Smooth muscle cell (in vitro differentiated cells): ENCODE results near the gene ZNF724. TPM values are rescaled to one million over a fixed set of nuclear protein-coding genes. Genes with fewer than 3 reads are reported as not detected.
"Not testable (repeated sequence)": the region's sequence is repeated elsewhere in the genome, so short reads cannot be mapped to it uniquely, and the experiment has no call there.

Experiments used
- DNase-seq: peaks from one replicate; lab custom pipeline; 2025; ENCODE audit not compliant: unreplicated experiment; lab: John Stamatoyannopoulos, UW
- H2AFZ ChIP-seq: fragments of 200-600 bp; sonication (generic); 2 replicates; pipeline ENCODE4 v1.6.0; 2016; ENCODE audit warnings: antibody characterized with exemption, low read depth, mild to moderate bottlenecking
- H3F3A ChIP-seq: fragments of 200-600 bp; sonication (generic); 2 replicates; pipeline ENCODE4 v1.6.0; 2017; ENCODE audit warnings: antibody characterized with exemption, low read depth
- H3K27ac ChIP-seq: fragments of 200-600 bp; sonication (generic); 2 replicates; pipeline ENCODE4 v1.5.1; 2016; ENCODE audit warnings: low read depth, mild to moderate bottlenecking
- H3K27me3 ChIP-seq: fragments of 200-600 bp; sonication (generic); 2 replicates; pipeline ENCODE4 v1.6.1; 2016; ENCODE audit warnings: low read depth, mild to moderate bottlenecking
- H3K36me3 ChIP-seq: fragments of 200-600 bp; sonication (generic); 2 replicates; pipeline ENCODE4 v1.5.1; 2016; ENCODE audit warnings: low read depth
- H3K4me1 ChIP-seq: fragments of 200-600 bp; sonication (generic); 2 replicates; pipeline ENCODE4 v1.5.1; 2016; ENCODE audit warnings: low read depth
- H3K4me2 ChIP-seq: fragments of 200-600 bp; sonication (generic); 2 replicates; pipeline ENCODE4 v1.6.0; 2016; ENCODE audit warnings: mild to moderate bottlenecking
- H3K4me3 ChIP-seq: fragments of 200-600 bp; sonication (generic); 2 replicates; pipeline ENCODE4 v1.5.1; 2016; ENCODE audit warnings: mild to moderate bottlenecking
- H3K79me2 ChIP-seq: fragments of 200-600 bp; sonication (generic); 2 replicates; pipeline ENCODE4 v1.6.0; 2016; ENCODE audit warnings: low read depth, mild to moderate bottlenecking
- H3K9ac ChIP-seq: fragments of 200-600 bp; sonication (generic); 2 replicates; pipeline ENCODE4 v1.6.0; 2016; ENCODE audit warnings: low read depth
- H3K9me3 ChIP-seq: fragments of 200-600 bp; sonication (generic); replicated peaks from 2 replicates; pipeline ENCODE4 v1.5.1; 2016; ENCODE audit warnings: low read depth
- H4K20me1 ChIP-seq: fragments of 200-600 bp; sonication (generic); 2 replicates; pipeline ENCODE4 v1.6.0; 2016; ENCODE audit warnings: low read depth
- CTCF ChIP-seq: fragments of 200-600 bp; sonication (generic); IDR thresholded peaks from 2 replicates; pipeline ENCODE4 v1.5.1; 2017; ENCODE audit warnings: borderline replicate concordance, mild to moderate bottlenecking, antibody characterized with exemption; ENCODE audit not compliant: insufficient read depth, poor library complexity, severe bottlenecking
- WGBS: methylation state at CpG from one replicate; pipeline ENCODE4 v1.1.7; 2016; ENCODE audit warnings: low lambda C conversion rate; 5-methylcytosine and 5-hydroxymethylcytosine counted together
- polyA plus RNA-seq: library from polyadenylated mRNA; unstranded; fragments of >200 nt; fragmentation: Nextera tagmentation; extraction: Ambion mirVana; gene quantifications from 2 replicates; pipeline ENCODE4 v1.2.1, GENCODE V29; 2016
- total RNA-seq: library from RNA; depleted of rRNA; stranded (reverse); fragments of >200 nt; gene quantifications from 2 replicates; pipeline ENCODE4 v1.2.3, GENCODE V29; 2014

Gene ZNF724
- total and polyA plus RNA-seq, 2 experiments from 2014 or later = 2.3 to 8.6 TPM

GRCh38 chr19:23260956-23261355, 10.8 kb upstream of the ZNF724 start:
- no peak overlapping the region for H3K27ac ChIP-seq
- WGBS = 90% methylated on average over 5 of the region's 5 CpGs
- TF ChIP-seq CTCF = no peak

GRCh38 chr19:23259961-23260360, 9.8 kb upstream of the ZNF724 start:
- 100% methylated on average over 2 of the region's 2 CpGs for WGBS
- Histone ChIP-seq H4K20me1 (no peaks in the 10 kb centered on the region), H3K9me3 (no peaks in the 10 kb centered on the region), H3K36me3 (no peaks in the 10 kb centered on the region), H3F3A (no peaks in the 10 kb centered on the region), H3K4me2 (no peak overlapping the region), H3K4me1 (no peaks in the 10 kb centered on the region), H3K27me3 (no peaks in the 10 kb centered on the region), H2AFZ (no peak overlapping the region), H3K27ac (no peak overlapping the region), H3K9ac (no peak overlapping the region), H3K4me3 (no peak overlapping the region), H3K79me2 (no peaks in the 10 kb centered on the region)
- no peak for DNase-seq
- no peak for TF ChIP-seq CTCF

More at GRCh38 chr19:23260956-23261355, 10.8 kb upstream of the ZNF724 start:
- Histone ChIP-seq H4K20me1 (no peaks in the 10 kb centered on the region), H3K4me1 (no peaks in the 10 kb centered on the region), H3K4me2 (no peak overlapping the region), H3K36me3 (no peaks in the 10 kb centered on the region), H2AFZ (no peak overlapping the region), H3K79me2 (no peaks in the 10 kb centered on the region), H3K4me3 (no peak overlapping the region), H3K9me3 (no peaks in the 10 kb centered on the region), H3K9ac (no peak overlapping the region), H3F3A (no peaks in the 10 kb centered on the region), H3K27me3 (no peaks in the 10 kb centered on the region)
- DNase-seq = no peak

- Histone ChIP-seq H3K27ac (no peak overlapping the region), H3K4me1 (peaks cover under 1% of the 10 kb centered on the region), H3K36me3 (no peaks in the 10 kb centered on the region), H3K27me3 (no peaks in the 10 kb centered on the region), H3K9ac (no peak overlapping the region), H2AFZ (no peak overlapping the region), H3K79me2 (no peaks in the 10 kb centered on the region), H3F3A (no peaks in the 10 kb centered on the region), H4K20me1 (no peaks in the 10 kb centered on the region), H3K4me2 (no peak overlapping the region), H3K9me3 (no peaks in the 10 kb centered on the region), H3K4me3 (no peak overlapping the region)
- WGBS = 95% methylated on average over 4 of the region's 4 CpGs
- no peak for DNase-seq
- no peak for TF ChIP-seq CTCF
Measured at GRCh38 chr19:23255700-23256099, 5.5 kb upstream of the ZNF724 start.

- Histone ChIP-seq H3K9ac (no peak overlapping the region), H3K4me1 (peaks cover 4% of the 10 kb centered on the region), H2AFZ (no peak overlapping the region), H3K4me3 (no peak overlapping the region), H3K27me3 (no peaks in the 10 kb centered on the region), H3F3A (no peaks in the 10 kb centered on the region), H3K4me2 (no peak overlapping the region), H3K9me3 (no peaks in the 10 kb centered on the region), H3K27ac (no peak overlapping the region), H3K79me2 (peaks cover under 1% of the 10 kb centered on the region), H3K36me3 (no peaks in the 10 kb centered on the region), H4K20me1 (no peaks in the 10 kb centered on the region)
- TF ChIP-seq CTCF = no peak
- 78% methylated on average over 5 of the region's 5 CpGs for WGBS
- DNase-seq = no peak
Measured at GRCh38 chr19:23254141-23254910, 4.1 kb upstream of the ZNF724 start.

GRCh38 chr19:23253256-23253655, 3.1 kb upstream of the ZNF724 start:
- 93% methylated on average over 3 of the region's 3 CpGs for WGBS
- H3F3A ChIP-seq, H3K27ac ChIP-seq, H3K9me3 ChIP-seq, H2AFZ ChIP-seq, H3K27me3 ChIP-seq, H3K4me1 ChIP-seq, H3K9ac ChIP-seq, H4K20me1 ChIP-seq, H3K4me3 ChIP-seq, H3K36me3 ChIP-seq, H3K4me2 ChIP-seq, DNase-seq: not testable (repeated sequence)
- peaks cover 11% of the 10 kb centered on the region for H3K79me2 ChIP-seq
